OCI-LY1 (cell line): ENCODE data around the gene ZNF43.
"Not testable (repeated sequence)": the region's sequence is repeated elsewhere in the genome, so short reads cannot be mapped to it uniquely, and the experiment has no call there.

ENCODE experiments used
- H2AFZ ChIP-seq: fragments of 200-600 bp; sonication (generic), shearing (Covaris generic); 2 replicates; pipeline ENCODE4 v1.6.0; 2014; ENCODE audit warnings: antibody characterized with exemption, mild to moderate bottlenecking, low read length
- H3F3A ChIP-seq: fragments of 200-600 bp; sonication (generic), shearing (Covaris generic); 2 replicates; pipeline ENCODE4 v1.6.0; 2014; ENCODE audit warnings: mild to moderate bottlenecking, antibody characterized with exemption, low read length, moderate library complexity; ENCODE audit not compliant: insufficient read depth
- H3K27ac ChIP-seq: fragments of 200-600 bp; sonication (generic); 2 replicates; pipeline ENCODE4 v1.5.1; 2014; ENCODE audit warnings: low read length, mixed run types, mild to moderate bottlenecking, low read depth; ENCODE audit not compliant: poor library complexity, severe bottlenecking
- H3K27me3 ChIP-seq: fragments of 200-600 bp; sonication (generic); 2 replicates; pipeline ENCODE4 v1.6.0; 2014; ENCODE audit warnings: antibody characterized with exemption, mild to moderate bottlenecking, low read length, moderate library complexity; ENCODE audit not compliant: insufficient read depth
- H3K36me3 ChIP-seq: fragments of 200-600 bp; sonication (generic); 2 replicates; pipeline ENCODE4 v1.6.1; 2014; ENCODE audit warnings: mild to moderate bottlenecking, antibody characterized with exemption, low read length, moderate library complexity, mixed read lengths; ENCODE audit not compliant: insufficient read depth
- H3K4me1 ChIP-seq: fragments of 200-600 bp; sonication (generic); 2 replicates; pipeline ENCODE4 v1.5.1; 2014; ENCODE audit warnings: mild to moderate bottlenecking, low read length, moderate library complexity; ENCODE audit not compliant: insufficient read depth, severe bottlenecking
- H3K4me2 ChIP-seq: fragments of 200-600 bp; sonication (generic), shearing (Covaris generic); 2 replicates; pipeline ENCODE4 v1.6.1; 2014; ENCODE audit warnings: low read length
- H3K4me3 ChIP-seq: fragments of 200-600 bp; sonication (generic); 2 replicates; pipeline ENCODE4 v1.5.1; 2014; ENCODE audit warnings: low read length, low read depth, mild to moderate bottlenecking, mixed read lengths; ENCODE audit not compliant: poor library complexity, severe bottlenecking
- H3K79me2 ChIP-seq: fragments of 200-600 bp; shearing (Covaris generic); 2 replicates; pipeline ENCODE4 v1.6.1; 2016; ENCODE audit warnings: mixed run types, low read length, mixed read lengths; ENCODE audit not compliant: insufficient read depth
- H3K9ac ChIP-seq: fragments of 200-600 bp; sonication (generic), shearing (Covaris generic); 2 replicates; pipeline ENCODE4 v1.6.1; 2014; ENCODE audit warnings: mild to moderate bottlenecking, low read length, mixed read lengths
- H3K9me2 ChIP-seq: fragments of 200-600 bp; sonication (generic), shearing (Covaris generic); 2 replicates; pipeline ENCODE4 v1.6.1; 2014; ENCODE audit warnings: low read depth, mild to moderate bottlenecking, low read length, mixed read lengths
- H3K9me3 ChIP-seq: fragments of 200-600 bp; shearing (Covaris generic); 2 replicates; pipeline ENCODE4 v1.6.1; 2014; ENCODE audit warnings: low read length, mixed read lengths
- H4K20me1 ChIP-seq: fragments of 200-600 bp; sonication (generic), shearing (Covaris generic); 2 replicates; pipeline ENCODE4 v1.6.0; 2016; ENCODE audit warnings: mild to moderate bottlenecking, low read length; ENCODE audit not compliant: insufficient read depth
- EZH2 ChIP-seq: fragments of 200-600 bp; sonication (generic), shearing (Covaris generic); IDR thresholded peaks from 2 replicates; pipeline ENCODE4 v1.8.0; 2017; ENCODE audit warnings: borderline replicate concordance, mixed run types, mild to moderate bottlenecking, antibody characterized with exemption, low read length, moderate library complexity, mixed read lengths
- TF ChIP-seq, protein P1 (sequence below): fragments of 200-600 bp; sonication (generic), shearing (Covaris generic); IDR thresholded peaks from 2 replicates; pipeline ENCODE4 v1.5.1; 2017; ENCODE audit warnings: mild to moderate bottlenecking, antibody characterized with exemption, low read length, moderate library complexity, mixed read lengths

Gene ZNF43

DNA sequence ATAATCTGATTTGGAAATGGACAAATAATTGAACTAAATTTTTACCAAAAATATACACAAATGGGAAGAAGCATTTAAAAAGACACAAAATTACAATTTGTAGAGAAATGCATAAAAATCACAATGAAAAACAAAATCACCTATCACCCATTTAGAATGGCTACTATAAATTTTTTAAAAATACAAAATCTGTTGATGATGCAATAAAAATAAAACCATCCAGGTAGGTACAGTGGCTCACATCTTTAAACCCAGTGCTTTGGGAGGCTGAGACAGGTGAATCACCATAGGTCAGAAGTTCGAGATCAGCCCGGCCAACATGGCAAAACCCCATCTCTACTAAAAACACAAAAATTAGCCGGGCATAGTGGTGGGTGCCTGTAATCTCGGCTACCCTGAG lies 23.5 kb downstream of the ZNF43 start:
- Histone ChIP-seq H3K9me3 (peaks cover 30% of the 10 kb centered on the region), H3K4me2 (no peak overlapping the region), H3K36me3 (peaks cover 92% of the 10 kb centered on the region), H3K9me2 (no peaks in the 10 kb centered on the region), H2AFZ (no peak overlapping the region), H3F3A (no peaks in the 10 kb centered on the region), H3K9ac (no peak overlapping the region), H3K4me1 (no peaks in the 10 kb centered on the region), H4K20me1 (no peaks in the 10 kb centered on the region), H3K27me3 (no peaks in the 10 kb centered on the region), H3K27ac (no peak overlapping the region), H3K4me3 (no peak overlapping the region), H3K79me2 (no peaks in the 10 kb centered on the region)
- no peak for TF ChIP-seq EZH2
- TF ChIP-seq, protein P1, sequence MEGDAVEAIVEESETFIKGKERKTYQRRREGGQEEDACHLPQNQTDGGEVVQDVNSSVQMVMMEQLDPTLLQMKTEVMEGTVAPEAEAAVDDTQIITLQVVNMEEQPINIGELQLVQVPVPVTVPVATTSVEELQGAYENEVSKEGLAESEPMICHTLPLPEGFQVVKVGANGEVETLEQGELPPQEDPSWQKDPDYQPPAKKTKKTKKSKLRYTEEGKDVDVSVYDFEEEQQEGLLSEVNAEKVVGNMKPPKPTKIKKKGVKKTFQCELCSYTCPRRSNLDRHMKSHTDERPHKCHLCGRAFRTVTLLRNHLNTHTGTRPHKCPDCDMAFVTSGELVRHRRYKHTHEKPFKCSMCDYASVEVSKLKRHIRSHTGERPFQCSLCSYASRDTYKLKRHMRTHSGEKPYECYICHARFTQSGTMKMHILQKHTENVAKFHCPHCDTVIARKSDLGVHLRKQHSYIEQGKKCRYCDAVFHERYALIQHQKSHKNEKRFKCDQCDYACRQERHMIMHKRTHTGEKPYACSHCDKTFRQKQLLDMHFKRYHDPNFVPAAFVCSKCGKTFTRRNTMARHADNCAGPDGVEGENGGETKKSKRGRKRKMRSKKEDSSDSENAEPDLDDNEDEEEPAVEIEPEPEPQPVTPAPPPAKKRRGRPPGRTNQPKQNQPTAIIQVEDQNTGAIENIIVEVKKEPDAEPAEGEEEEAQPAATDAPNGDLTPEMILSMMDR, result no peak

DNA sequence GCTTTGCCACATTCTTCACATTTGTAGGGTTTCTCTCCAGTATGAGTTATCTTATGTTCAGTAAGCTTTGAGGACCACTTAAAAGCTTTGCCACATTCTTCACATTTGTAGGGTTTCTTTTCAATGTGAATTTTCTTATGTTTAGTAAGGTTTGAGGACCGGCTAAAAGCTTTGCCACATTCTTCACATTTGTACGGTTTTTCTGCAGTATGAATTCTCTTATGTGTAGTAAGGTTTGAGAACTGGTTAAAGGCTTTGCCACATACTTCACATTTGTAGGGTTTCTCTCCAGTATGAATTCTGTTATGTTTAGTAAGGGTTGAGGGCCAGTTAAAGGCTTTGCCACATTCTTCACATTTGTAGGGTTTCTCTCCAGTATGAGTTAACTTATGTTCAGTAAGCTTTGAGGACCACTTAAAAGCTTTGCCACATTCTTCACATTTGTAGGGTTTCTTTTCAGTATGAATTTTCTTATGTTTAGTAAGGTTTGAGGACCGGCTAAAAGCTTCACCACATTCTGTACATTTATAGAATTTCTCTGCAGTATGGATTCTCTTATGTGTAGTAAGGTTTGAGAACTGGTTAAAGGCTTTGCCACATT lies 27.5 kb downstream of the ZNF43 start:
- peaks cover 41% of the 10 kb centered on the region for H3K9me3 ChIP-seq
- H3K36me3 ChIP-seq, result peaks cover 56% of the 10 kb centered on the region
- H3K9ac ChIP-seq, H3K27me3 ChIP-seq, H3K4me1 ChIP-seq, H2AFZ ChIP-seq, H3K27ac ChIP-seq, H3F3A ChIP-seq, H3K79me2 ChIP-seq, H3K4me2 ChIP-seq, H4K20me1 ChIP-seq, H3K9me2 ChIP-seq, H3K4me3 ChIP-seq: not testable (repeated sequence)

DNA sequence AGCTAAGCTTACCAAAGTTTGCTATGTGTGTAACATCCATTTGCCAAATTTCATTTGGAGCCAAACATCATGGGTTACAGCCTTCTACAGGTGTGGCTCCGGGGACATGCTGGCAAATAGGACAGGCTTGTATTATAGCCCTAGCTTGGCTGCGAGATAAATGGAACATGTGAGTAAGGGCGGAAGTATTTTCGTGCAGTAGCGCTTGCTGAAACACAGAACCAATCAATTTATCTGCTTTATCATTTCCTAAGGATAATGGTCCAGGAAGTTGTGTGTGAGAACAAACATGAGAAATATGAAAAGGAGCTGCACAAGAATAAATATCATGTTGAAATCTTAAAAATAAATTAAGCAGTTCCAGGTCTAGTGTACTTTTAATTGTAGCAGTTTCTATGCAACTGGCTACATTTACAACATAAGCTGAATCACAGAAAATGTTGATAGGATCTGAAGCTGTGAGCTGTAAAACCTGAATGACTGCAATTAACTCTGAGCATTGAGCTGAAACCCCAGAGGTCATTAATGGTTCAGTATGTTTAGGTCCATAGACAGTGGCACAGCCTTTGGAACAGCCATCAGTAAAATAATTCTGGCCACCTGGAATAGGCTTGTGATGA lies 46.4 kb downstream of the ZNF43 start:
- Histone ChIP-seq H3K27ac (no peak overlapping the region), H3K9ac (no peak overlapping the region), H3K9me3 (no peaks in the 10 kb centered on the region), H3K4me3 (no peak overlapping the region), H3K27me3 (no peaks in the 10 kb centered on the region), H3K9me2 (no peaks in the 10 kb centered on the region), H4K20me1 (no peaks in the 10 kb centered on the region), H3F3A (no peaks in the 10 kb centered on the region), H3K36me3 (no peaks in the 10 kb centered on the region), H3K4me1 (no peaks in the 10 kb centered on the region), H2AFZ (no peak overlapping the region), H3K4me2 (no peak overlapping the region), H3K79me2 (no peaks in the 10 kb centered on the region)
- TF ChIP-seq EZH2, result no peak
- TF ChIP-seq, protein P1, result no peak

DNA sequence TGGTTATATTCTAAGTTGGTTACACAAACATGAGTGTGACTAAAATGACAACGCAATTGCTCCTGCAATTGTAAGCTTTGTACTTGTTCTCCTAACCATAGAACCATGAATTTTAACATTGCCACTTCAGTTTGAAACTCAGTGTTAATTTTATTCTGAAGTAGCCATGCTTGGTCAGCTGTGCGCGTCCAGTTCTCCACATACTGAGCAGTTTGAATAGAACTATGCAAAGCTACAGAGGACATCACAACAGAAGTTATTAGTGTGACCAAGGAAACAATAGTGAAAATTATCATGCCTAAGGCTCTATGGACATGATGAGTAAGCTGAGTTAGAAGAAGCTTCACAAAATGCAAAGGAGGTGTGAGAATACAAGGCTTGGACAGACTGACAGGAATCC lies 49.0 kb downstream of the ZNF43 start:
- Histone ChIP-seq H3K27me3 (no peaks in the 10 kb centered on the region), H2AFZ (no peak overlapping the region), H3F3A (no peaks in the 10 kb centered on the region), H3K79me2 (no peaks in the 10 kb centered on the region), H3K4me1 (no peaks in the 10 kb centered on the region), H3K27ac (no peak overlapping the region), H3K9me2 (no peaks in the 10 kb centered on the region), H4K20me1 (no peaks in the 10 kb centered on the region), H3K9me3 (no peaks in the 10 kb centered on the region), H3K9ac (no peak overlapping the region), H3K36me3 (no peaks in the 10 kb centered on the region), H3K4me2 (no peak overlapping the region), H3K4me3 (no peak overlapping the region)
- TF ChIP-seq, protein P1, result no peak
- no peak for TF ChIP-seq EZH2

DNA sequence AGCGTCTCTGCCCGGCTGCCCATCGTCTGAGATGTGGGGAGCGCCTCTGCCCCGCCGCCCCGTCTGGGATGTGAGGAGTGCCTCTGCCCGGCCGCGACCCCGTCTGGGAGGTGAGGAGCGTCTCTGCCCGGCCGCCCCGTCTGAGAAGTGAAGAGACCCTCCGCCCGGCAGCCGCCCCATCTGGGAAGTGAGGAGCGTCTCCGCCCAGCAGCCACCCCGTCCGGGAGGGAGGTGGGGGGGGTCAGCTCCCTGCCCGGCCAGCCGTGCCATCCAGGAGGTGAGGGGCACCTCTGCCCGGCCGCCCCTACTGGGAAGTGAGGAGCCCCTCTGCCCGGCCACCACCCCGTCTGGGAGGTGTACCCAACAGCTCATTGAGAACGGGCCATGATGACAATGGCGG lies 60.2 kb downstream of the ZNF43 start:
- H3K4me1 ChIP-seq, H3K9me3 ChIP-seq, H3K27me3 ChIP-seq, H3K4me3 ChIP-seq, H2AFZ ChIP-seq, H3K36me3 ChIP-seq, H3K4me2 ChIP-seq, H3K9me2 ChIP-seq, H3K79me2 ChIP-seq, H3K27ac ChIP-seq, H3F3A ChIP-seq, H3K9ac ChIP-seq, H4K20me1 ChIP-seq: not testable (repeated sequence)
